ENCODE data around the gene TUBGCP3.

TUBGCP3 gene

GRCh38 chr13:112450118-112450903 lies 137.6 kb downstream of the TUBGCP3 start:
- DNase-seq, result no peak

DNA sequence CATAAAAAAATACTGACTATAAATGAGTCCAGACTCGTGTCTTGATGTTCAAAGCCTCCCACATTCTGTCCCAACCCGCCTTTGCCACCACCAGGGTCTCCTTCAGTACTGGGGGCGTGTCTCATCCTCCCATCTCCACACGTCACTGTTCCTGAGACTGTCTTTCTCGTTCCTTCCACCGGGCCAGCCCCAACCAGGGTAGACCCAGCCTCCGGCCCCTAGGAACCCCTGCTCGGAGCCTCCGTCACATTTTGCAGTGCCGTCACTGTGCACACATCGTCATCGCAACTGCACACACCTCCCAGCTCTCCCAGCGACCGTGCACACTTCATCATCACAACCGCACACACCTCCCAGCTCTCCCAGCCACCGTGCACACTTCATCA lies 138.4 kb downstream of the TUBGCP3 start:
- no peak for DNase-seq

DNA sequence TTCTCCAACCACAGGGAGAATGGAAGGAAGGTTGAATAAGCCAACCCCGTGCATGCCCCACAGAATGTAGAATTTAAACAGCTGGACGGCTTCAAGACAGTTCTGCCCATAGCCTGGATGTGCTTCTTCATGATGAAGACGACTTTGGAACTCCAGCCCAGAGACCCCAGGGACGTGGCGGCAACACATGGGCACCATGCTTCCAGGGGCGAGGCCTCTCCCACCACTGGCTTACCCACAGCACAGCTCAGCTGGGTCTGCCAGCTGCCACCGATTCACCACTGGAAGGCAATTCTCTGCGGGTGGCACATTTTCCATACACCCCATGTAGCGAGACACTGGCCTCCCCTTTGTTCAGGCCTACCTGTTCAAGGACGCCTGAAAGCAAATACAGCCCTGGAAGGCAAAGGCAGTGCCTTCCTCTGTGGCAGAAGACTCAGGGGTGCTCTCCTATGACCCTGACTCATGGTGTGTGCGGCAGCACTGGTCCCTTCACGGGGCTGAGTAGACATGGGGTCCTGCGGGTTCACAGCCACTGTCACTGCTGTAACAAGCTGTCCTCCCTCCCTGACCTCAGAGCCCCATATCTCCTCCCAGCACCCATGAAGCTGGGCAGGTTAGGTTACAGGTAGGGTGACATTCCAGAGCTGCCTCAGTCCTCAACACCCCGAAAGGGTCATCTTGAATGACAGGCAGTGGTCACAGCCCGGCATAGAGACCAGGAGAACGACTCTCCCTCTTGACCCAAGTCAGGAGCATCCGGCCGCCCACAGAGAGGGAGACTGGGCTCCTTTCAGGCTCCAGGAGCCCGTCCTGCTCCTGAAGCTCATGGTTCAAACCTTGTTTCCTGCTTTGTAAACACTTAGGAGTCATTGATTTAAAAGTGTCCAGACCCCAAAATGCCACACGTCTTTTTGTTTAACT lies 139.1 kb downstream of the TUBGCP3 start:
- DNase-seq, result no peak

DNA sequence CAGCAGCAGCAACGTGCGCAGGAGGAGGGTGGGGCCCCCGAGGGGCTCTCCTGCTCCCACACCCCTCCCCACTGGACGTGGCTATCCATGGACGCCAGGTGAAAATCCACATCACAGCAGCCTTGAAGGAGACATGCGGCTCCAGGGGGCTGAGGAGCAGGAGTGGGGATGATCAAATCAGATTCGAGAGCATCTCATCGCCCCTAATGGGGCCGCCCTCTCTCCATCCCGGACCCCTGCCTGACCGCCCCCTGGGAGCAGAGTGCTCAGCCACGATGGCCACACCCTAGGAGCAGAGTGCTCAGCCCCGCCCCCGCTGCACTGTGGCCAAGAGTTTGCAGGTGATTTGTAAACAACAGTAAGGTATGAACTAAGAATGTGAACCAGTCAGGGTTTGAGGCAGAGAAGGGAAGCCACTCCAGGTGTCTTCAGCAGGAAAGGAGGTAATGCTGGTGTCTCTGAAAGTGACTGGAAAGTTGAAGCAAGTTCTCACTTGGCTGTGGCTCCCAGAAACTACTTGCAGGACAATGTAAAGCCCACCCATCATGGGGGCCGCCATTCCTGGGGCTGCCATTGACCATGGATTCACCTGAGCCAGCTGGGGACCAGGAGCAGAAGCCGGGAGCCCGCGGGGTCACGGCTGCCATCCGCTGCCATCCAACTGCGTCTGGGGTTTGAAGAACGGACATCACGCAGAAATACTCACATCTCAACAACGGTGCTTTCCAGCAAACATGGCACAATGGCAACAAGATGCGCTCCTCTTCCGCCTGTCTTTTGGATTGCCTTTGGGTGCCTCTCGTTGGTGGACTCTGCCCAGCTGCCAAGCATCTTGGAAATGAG lies 140.0 kb downstream of the TUBGCP3 start:
- DNase-seq, result no peak

DNA sequence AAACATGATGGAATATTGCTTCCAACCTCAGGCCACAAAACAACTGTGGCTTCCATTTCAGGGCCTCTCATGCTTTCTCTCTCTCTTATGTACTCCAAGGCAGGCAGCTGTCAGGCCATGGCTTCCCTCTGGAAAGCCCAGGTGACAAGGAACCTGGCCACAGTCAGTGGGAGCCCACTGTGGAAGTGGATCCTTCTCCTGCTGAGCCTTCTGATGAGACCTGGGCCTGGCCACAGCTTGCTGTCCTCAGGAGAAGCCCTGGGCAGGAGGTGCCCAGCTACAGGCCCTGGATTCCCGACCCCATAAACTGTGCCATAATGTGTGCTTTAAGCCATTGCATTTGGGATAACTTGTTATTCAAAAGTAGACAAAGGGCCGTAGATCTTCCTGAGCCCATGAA lies 140.6 kb downstream of the TUBGCP3 start:
- no peak for DNase-seq

GRCh38 chr13:112446867-112447266 lies 141.1 kb downstream of the TUBGCP3 start:
- no peak for DNase-seq

DNA sequence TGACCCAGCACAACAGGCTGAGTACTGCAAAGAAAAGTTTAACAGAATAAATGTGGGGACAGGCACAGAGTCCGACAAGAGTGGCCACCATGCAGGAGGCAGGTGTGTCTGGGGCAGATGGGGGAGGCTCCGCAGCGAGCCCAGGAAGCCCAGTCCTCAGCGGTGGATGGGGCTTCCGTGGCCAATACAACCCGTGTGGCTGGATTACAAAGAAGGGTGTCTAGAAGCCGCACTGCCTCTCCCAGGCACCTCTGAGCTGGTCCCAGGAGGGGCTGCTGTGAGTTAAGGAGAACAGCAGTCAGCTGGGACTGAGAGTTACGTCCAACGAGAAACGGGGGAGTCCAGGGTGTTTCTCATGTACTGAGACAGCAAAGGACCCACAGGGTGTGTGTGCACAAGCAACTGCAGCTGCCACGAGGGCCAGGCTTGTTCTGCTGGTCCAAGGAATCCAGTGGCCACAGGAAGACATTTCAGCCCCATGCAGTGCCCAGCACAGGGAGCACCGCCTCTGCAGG lies 141.5 kb downstream of the TUBGCP3 start:
- no peak for DNase-seq

GRCh38 chr13:112445411-112446271 lies 142.3 kb downstream of the TUBGCP3 start:
- no peak for DNase-seq

GRCh38 chr13:112444416-112445399 lies 143.2 kb downstream of the TUBGCP3 start:
- no peak for DNase-seq

GRCh38 chr13:112443995-112444311 lies 144.0 kb downstream of the TUBGCP3 start:
- DNase-seq, result no peak

DNA sequence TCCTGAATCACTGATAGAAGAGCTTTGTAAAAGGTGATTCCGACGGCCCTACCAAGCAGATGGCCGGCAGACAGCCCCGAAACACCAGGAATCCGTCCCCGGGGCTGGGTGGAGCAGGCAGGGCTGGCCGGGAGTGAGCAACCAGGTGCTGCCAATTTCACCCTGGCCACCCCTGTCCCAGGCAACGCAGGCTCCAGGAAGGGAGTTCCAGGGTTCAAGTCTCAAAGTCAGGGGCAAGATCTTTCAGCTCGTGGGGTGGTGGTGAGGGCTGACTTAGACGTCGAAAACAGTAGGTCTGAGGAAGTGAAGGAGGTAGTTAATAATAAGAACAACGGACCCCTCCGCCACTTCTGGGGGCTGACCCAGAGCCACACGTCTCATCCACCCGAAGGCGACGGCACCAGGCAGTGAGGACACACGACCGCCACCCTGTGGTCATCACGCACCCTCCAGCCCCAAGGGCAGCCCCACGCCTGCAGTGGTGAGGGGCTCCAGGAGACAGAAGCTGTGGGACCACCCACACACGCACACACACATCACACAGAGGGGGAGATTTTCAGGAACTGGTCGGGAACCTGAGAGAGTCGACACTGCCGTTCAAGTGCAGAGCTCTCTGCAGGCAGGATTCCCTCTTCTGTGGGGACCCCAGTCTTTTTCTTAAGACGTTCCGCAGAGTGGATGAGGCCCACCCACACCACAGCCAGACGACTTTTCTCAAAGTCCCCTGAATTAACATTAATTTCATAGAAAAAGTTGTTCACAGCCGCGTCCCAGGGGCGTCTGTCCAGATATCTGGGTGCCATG lies 144.6 kb downstream of the TUBGCP3 start:
- no peak for DNase-seq

- no peak for DNase-seq
These were observed 145.4 kb downstream of the TUBGCP3 start for GRCh38 chr13:112442483-112443090.

- no peak for DNase-seq
These were observed 146.1 kb downstream of the TUBGCP3 start for GRCh38 chr13:112441779-112442310.

- DNase-seq, result no peak
These were observed 146.7 kb downstream of the TUBGCP3 start for GRCh38 chr13:112441226-112441625.

DNA sequence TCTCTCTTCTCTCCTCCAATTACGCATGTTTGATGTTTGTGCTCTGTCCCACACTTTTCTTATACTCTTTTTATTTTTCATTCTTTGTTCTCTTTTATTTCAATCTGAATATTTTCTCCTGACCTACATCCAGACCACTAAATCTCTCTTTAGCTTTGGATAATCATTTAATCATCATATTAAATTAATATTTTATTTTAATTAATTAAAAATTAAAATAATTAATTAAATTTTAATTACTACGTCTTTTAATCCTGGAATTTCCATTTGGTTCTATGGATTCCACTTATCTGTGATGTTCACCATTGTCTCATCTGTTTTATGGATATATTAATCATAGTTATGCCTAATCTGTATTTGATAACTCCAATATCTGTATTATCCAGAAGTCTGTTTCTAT lies 149.4 kb downstream of the TUBGCP3 start:
- no peak for DNase-seq

- DNase-seq, result no peak
These were observed 149.9 kb downstream of the TUBGCP3 start for GRCh38 chr13:112438094-112438493.

DNA sequence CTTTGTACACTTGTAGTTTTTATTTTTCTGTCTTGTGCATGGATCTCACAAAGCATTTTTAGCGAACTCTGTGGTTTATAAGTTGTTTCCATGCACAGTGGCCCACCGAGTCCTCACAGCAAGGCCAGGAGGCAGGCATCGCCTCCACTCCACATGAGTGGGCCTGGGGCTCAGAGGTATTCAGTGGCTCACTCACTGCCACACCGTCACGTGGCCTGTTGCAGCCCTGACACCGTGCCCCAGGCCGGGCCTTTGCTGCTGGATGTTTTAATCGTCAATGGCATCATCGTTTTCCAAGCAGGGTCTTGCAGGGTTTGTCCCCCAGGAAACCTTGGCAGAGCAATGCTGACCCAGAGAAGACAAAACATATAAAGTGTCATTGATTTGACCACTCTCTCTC lies 152.0 kb downstream of the TUBGCP3 start:
- no peak for DNase-seq

All from activated naive CD4-positive, alpha-beta T cell treated with anti-CD3 and anti-CD28 coated beads, Interleukin-2, amount 50 U/mL, for 16 hours (primary cell).